Measurements from ENCODE around the gene SIK3.

GRCh38 chr11:116916052-116916451, 182.2 kb downstream of the SIK3 start:
- TF ChIP-seq CTCF (conservative IDR thresholded peaks at IDR 0.05; ENCODE audit: low read depth in 2 of 2): no peak
- TF ChIP-seq POLR2AphosphoS5 (IDR thresholded peaks at IDR 0.05; ENCODE audit: low read depth): no peak
- TF ChIP-seq ETS1 (IDR thresholded peaks at IDR 0.05): no peak
- TF ChIP-seq EZH2phosphoT487 (IDR thresholded peaks at IDR 0.05; ENCODE audit: unreplicated experiment): no peak
- no peak for TF ChIP-seq REST (IDR thresholded peaks at IDR 0.05; ENCODE audit: unreplicated experiment)
- TF ChIP-seq EZH2 (IDR thresholded peaks at IDR 0.05; ENCODE audit: low read depth, unreplicated experiment): no peak
- TF ChIP-seq ZNF114 (CRISPR knock-in tag; IDR thresholded peaks at IDR 0.05): no peak
- no peak for TF ChIP-seq JUNB (IDR thresholded peaks at IDR 0.05; ENCODE audit: unreplicated experiment)
- no peak for TF ChIP-seq ZNF462 (CRISPR knock-in tag; IDR thresholded peaks at IDR 0.05)
- no peak for TF ChIP-seq ZNF331 (CRISPR knock-in tag; IDR thresholded peaks at IDR 0.05; ENCODE audit: low read depth)
- no peak for TF ChIP-seq CREB1 (CRISPR knock-in tag; IDR thresholded peaks at IDR 0.05; ENCODE audit: low read depth)

All from GM23338 (cell line).